GM23338 (cell line): ENCODE measurements around the gene ACTR6. TPM values are rescaled to one million over a fixed set of nuclear protein-coding genes. Genes with fewer than 3 reads are reported as not detected.
A peak's percentile ranks its signal among the peaks of the same experiment; 100 is the strongest.

Experiments used
- ATAC-seq: fragments of 200-7000 bp; cut with Tn5 transposase; 3 replicates; pipeline ENCODE4 v1.9.1; 2020
- DNase-seq: peaks from one replicate; pipeline ENCODE4 v3.0.0-alpha.2; 2015; ENCODE audit warnings: low spot score
- H2AFZ ChIP-seq: fragments of 200-600 bp; sonication (generic); 2 replicates; pipeline ENCODE4 v1.8.0; 2016; ENCODE audit warnings: antibody characterized with exemption, mild to moderate bottlenecking, moderate library complexity
- H3F3A ChIP-seq: fragments of 200-600 bp; sonication (generic); replicated peaks from 2 replicates; pipeline ENCODE4 v1.8.0; 2017; ENCODE audit warnings: antibody characterized with exemption, mixed run types, low read depth
- H3K27ac ChIP-seq: fragments of 200-600 bp; sonication (generic); 2 replicates; pipeline ENCODE4 v1.6.1; 2016; ENCODE audit warnings: low read depth
- H3K27me3 ChIP-seq: fragments of 200-600 bp; sonication (generic); 2 replicates; pipeline ENCODE4 v1.8.0; 2016; ENCODE audit warnings: mild to moderate bottlenecking, mixed run types, moderate library complexity; ENCODE audit not compliant: insufficient read depth
- H3K36me3 ChIP-seq: fragments of 200-600 bp; sonication (generic); 2 replicates; pipeline ENCODE4 v1.8.0; 2016; ENCODE audit warnings: mild to moderate bottlenecking; ENCODE audit not compliant: insufficient read depth
- H3K4me1 ChIP-seq: fragments of 200-600 bp; sonication (generic); 2 replicates; pipeline ENCODE4 v1.8.0; 2016; ENCODE audit warnings: mild to moderate bottlenecking, moderate library complexity; ENCODE audit not compliant: insufficient read depth
- H3K4me2 ChIP-seq: fragments of 200-600 bp; sonication (generic); 2 replicates; pipeline ENCODE4 v1.7.1; 2017; ENCODE audit warnings: mixed run types
- H3K4me3 ChIP-seq: fragments of 200-600 bp; sonication (generic); 2 replicates; pipeline ENCODE4 v1.6.1; 2016; ENCODE audit warnings: mixed run types
- H3K79me2 ChIP-seq: fragments of 200-600 bp; sonication (generic); replicated peaks from 2 replicates; pipeline ENCODE4 v1.8.0; 2017; ENCODE audit warnings: mild to moderate bottlenecking; ENCODE audit not compliant: insufficient read depth
- H3K9me2 ChIP-seq: fragments of 200-600 bp; sonication (generic); 2 replicates; pipeline ENCODE4 v1.8.0; 2017; ENCODE audit not compliant: insufficient read depth
- H4K20me1 ChIP-seq: fragments of 200-600 bp; sonication (generic); replicated peaks from 2 replicates; pipeline ENCODE4 v1.8.0; 2017; ENCODE audit warnings: mild to moderate bottlenecking; ENCODE audit not compliant: insufficient read depth
- H3K27ac Mint-ChIP-seq: 2 replicates; pipeline ENCODE4 v1.8.0; 2020; ENCODE audit warnings: inconsistent platforms, mild to moderate bottlenecking, moderate library complexity, mixed read lengths
- H3K27me3 Mint-ChIP-seq: 3 replicates; pipeline ENCODE4 v1.8.0; 2022; ENCODE audit warnings: low read depth, mild to moderate bottlenecking, moderate library complexity, mixed read lengths, inconsistent platforms; ENCODE audit not compliant: insufficient read depth, poor library complexity
- H3K36me3 Mint-ChIP-seq: 3 replicates; pipeline ENCODE4 v1.8.0; 2021; ENCODE audit warnings: low read depth, mild to moderate bottlenecking, inconsistent platforms, moderate library complexity, mixed read lengths
- H3K4me1 Mint-ChIP-seq: 3 replicates; pipeline ENCODE4 v1.8.0; 2020; ENCODE audit warnings: mild to moderate bottlenecking, inconsistent platforms, mixed read lengths
- H3K4me3 Mint-ChIP-seq: 3 replicates; pipeline ENCODE4 v1.8.0; 2021; ENCODE audit warnings: moderate library complexity, mild to moderate bottlenecking, inconsistent platforms, mixed read lengths
- H3K9me3 Mint-ChIP-seq: 3 replicates; pipeline ENCODE4 v1.8.0; 2020; ENCODE audit warnings: moderate library complexity, mild to moderate bottlenecking, inconsistent platforms, mixed read lengths
- CREB1 ChIP-seq: fragments of 250-450 bp; sonication (Bioruptor Pico); IDR thresholded peaks from 2 replicates; pipeline ENCODE4 v1.5.0; 2020; ENCODE audit warnings: low read depth, mild to moderate bottlenecking, moderate library complexity
- EZH2 ChIP-seq: fragments of 200-600 bp; sonication (generic); IDR thresholded peaks from one replicate; pipeline ENCODE4 v1.8.0; 2017; ENCODE audit warnings: antibody characterized with exemption, mild to moderate bottlenecking, low read depth; ENCODE audit not compliant: unreplicated experiment
- EZH2phosphoT487 ChIP-seq: fragments of 200-600 bp; sonication (generic); IDR thresholded peaks from one replicate; pipeline ENCODE4 v1.8.1; 2018; ENCODE audit warnings: antibody characterized with exemption; ENCODE audit not compliant: unreplicated experiment
- JUNB ChIP-seq: IDR thresholded peaks from one replicate; pipeline ENCODE4 v1.6.1; 2016; ENCODE audit warnings: antibody characterized with exemption; ENCODE audit not compliant: unreplicated experiment
- NANOG ChIP-seq: IDR thresholded peaks from 2 replicates; pipeline ENCODE4 v1.6.1; 2016; ENCODE audit warnings: antibody characterized with exemption, borderline replicate concordance
- POLR2AphosphoS5 ChIP-seq: IDR thresholded peaks from 2 replicates; pipeline ENCODE4 v1.6.1; 2016; ENCODE audit warnings: antibody characterized with exemption, low read depth
- STAT1 ChIP-seq: IDR thresholded peaks from one replicate; pipeline ENCODE4 v1.6.1; 2016; ENCODE audit warnings: antibody characterized with exemption; ENCODE audit not compliant: unreplicated experiment
- ZNF114 ChIP-seq: fragments of 250-450 bp; sonication (Bioruptor Pico); IDR thresholded peaks from 2 replicates; pipeline ENCODE4 v1.5.0; 2020; ENCODE audit warnings: mild to moderate bottlenecking, moderate library complexity
- ZNF331 ChIP-seq: fragments of 250-450 bp; sonication (Bioruptor Pico); IDR thresholded peaks from 2 replicates; pipeline ENCODE4 v1.5.0; 2020; ENCODE audit warnings: low read depth, mild to moderate bottlenecking, moderate library complexity
- polyA plus RNA-seq: library from polyadenylated mRNA; unstranded; fragments of >200 nt; fragmentation: Nextera tagmentation; extraction: Ambion mirVana; gene quantifications from 2 replicates; pipeline ENCODE4 v1.2.1, GENCODE V29; 2016
- total RNA-seq: library from RNA; depleted of rRNA; stranded (reverse); fragments of >200 nt; shearing (Covaris generic); gene quantifications from 2 replicates; pipeline ENCODE4 v1.2.3, GENCODE V29; 2014
- TF ChIP-seq, protein P1 (sequence below): IDR thresholded peaks from 2 replicates; pipeline ENCODE4 v1.6.1; 2016; ENCODE audit warnings: antibody characterized with exemption
- TF ChIP-seq, protein P2 (sequence below), 2 experiments: fragments of 200-600 bp in 1 of 2; sonication (generic) in 1 of 2; conservative IDR thresholded peaks; 2 replicates each; pipeline versions ENCODE4 v1.5.1 to v1.6.1; 2016 to 2017; ENCODE audit warnings: antibody characterized with exemption in 2 of 2, low read depth in 2 of 2, mild to moderate bottlenecking in 2 of 2, moderate library complexity in 1 of 2
- TF ChIP-seq, protein P3 (sequence below): IDR thresholded peaks from one replicate; pipeline ENCODE4 v1.6.1; 2018; ENCODE audit warnings: antibody characterized with exemption; ENCODE audit not compliant: unreplicated experiment
- TF ChIP-seq, protein P4 (sequence below): fragments of 250-450 bp; sonication (Bioruptor Pico); IDR thresholded peaks from 2 replicates; pipeline ENCODE4 v1.5.0; 2020; ENCODE audit warnings: mild to moderate bottlenecking, moderate library complexity

Gene ACTR6
- total and polyA plus RNA-seq, 2 experiments from 2014 or later = 30.1 to 42.5 TPM

DNA sequence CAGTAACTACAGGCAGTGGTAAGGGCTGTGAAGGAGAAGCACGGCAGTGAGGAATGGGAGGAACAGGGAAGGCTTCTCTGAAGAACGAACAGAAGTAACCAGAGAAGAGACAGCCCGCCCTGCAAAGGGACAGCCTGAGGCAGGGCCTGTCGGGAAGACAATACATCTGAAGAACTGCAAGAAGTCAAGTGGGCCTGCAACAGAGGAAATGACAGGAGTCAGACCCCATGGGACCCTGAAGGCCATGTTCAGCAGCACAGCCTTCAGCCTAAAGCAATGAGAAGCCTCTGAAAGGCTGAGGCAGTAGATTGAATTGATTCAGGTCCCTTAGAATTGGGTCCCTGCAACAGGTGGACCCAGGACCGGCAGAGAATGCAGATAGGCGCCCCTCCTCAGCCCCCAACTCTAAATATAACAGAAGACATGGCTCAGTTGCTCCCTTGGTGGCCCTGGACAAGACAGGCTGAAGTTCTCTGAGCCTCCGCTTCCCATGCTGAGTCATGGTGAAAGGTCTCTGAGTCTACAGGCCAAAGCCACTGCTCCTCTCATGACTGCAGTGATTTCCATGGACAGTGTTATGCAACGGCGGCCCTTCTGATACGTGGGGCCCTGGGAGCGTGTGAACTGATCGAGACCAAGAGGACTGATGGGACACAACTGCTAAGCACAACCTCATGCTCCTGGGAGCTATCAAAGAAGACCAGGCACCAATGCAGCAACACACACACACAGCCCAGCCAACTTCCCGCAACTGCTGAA is 10.8 kb upstream of the ACTR6 start:
- no peaks in the 10 kb centered on the region for H3K9me2 ChIP-seq
- peaks cover 2% of the 10 kb centered on the region for H3K27me3 Mint-ChIP-seq
- H3K36me3 Mint-ChIP-seq = peaks cover 30% of the 10 kb centered on the region
- peak overlapping the region; percentile 90 for H3K27ac Mint-ChIP-seq
- H3K4me2 ChIP-seq = no peak overlapping the region
- peaks cover 3% of the 10 kb centered on the region; the same call in 1 of the 2 replicates for H3F3A ChIP-seq
- no peak overlapping the region for H3K4me3 Mint-ChIP-seq
- H3K27ac ChIP-seq = no peak overlapping the region; the same call in 1 of the 2 replicates
- no peak overlapping the region for H3K4me3 ChIP-seq
- no peak overlapping the region for H2AFZ ChIP-seq
- no peaks in the 10 kb centered on the region for H3K36me3 ChIP-seq
- H4K20me1 ChIP-seq = 0 out of 2 replicates have a peak, but pooled peaks cover 3% of the 10 kb centered on the region
- H3K27me3 ChIP-seq = no peaks in the 10 kb centered on the region
- TF ChIP-seq, protein P1, sequence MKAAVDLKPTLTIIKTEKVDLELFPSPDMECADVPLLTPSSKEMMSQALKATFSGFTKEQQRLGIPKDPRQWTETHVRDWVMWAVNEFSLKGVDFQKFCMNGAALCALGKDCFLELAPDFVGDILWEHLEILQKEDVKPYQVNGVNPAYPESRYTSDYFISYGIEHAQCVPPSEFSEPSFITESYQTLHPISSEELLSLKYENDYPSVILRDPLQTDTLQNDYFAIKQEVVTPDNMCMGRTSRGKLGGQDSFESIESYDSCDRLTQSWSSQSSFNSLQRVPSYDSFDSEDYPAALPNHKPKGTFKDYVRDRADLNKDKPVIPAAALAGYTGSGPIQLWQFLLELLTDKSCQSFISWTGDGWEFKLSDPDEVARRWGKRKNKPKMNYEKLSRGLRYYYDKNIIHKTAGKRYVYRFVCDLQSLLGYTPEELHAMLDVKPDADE = no peak
- TF ChIP-seq, protein P2, sequence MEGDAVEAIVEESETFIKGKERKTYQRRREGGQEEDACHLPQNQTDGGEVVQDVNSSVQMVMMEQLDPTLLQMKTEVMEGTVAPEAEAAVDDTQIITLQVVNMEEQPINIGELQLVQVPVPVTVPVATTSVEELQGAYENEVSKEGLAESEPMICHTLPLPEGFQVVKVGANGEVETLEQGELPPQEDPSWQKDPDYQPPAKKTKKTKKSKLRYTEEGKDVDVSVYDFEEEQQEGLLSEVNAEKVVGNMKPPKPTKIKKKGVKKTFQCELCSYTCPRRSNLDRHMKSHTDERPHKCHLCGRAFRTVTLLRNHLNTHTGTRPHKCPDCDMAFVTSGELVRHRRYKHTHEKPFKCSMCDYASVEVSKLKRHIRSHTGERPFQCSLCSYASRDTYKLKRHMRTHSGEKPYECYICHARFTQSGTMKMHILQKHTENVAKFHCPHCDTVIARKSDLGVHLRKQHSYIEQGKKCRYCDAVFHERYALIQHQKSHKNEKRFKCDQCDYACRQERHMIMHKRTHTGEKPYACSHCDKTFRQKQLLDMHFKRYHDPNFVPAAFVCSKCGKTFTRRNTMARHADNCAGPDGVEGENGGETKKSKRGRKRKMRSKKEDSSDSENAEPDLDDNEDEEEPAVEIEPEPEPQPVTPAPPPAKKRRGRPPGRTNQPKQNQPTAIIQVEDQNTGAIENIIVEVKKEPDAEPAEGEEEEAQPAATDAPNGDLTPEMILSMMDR (conservative IDR thresholded peaks at IDR 0.05; ENCODE audit: low read depth in 2 of 2) = no peak
- TF ChIP-seq CREB1 (CRISPR knock-in tag) (no peak), JUNB (no peak), POLR2AphosphoS5 (no peak), EZH2phosphoT487 (no peak), STAT1 (no peak), ZNF331 (no peak), EZH2 (no peak), ZNF114 (CRISPR knock-in tag) (no peak), NANOG (no peak)
- TF ChIP-seq, protein P3, sequence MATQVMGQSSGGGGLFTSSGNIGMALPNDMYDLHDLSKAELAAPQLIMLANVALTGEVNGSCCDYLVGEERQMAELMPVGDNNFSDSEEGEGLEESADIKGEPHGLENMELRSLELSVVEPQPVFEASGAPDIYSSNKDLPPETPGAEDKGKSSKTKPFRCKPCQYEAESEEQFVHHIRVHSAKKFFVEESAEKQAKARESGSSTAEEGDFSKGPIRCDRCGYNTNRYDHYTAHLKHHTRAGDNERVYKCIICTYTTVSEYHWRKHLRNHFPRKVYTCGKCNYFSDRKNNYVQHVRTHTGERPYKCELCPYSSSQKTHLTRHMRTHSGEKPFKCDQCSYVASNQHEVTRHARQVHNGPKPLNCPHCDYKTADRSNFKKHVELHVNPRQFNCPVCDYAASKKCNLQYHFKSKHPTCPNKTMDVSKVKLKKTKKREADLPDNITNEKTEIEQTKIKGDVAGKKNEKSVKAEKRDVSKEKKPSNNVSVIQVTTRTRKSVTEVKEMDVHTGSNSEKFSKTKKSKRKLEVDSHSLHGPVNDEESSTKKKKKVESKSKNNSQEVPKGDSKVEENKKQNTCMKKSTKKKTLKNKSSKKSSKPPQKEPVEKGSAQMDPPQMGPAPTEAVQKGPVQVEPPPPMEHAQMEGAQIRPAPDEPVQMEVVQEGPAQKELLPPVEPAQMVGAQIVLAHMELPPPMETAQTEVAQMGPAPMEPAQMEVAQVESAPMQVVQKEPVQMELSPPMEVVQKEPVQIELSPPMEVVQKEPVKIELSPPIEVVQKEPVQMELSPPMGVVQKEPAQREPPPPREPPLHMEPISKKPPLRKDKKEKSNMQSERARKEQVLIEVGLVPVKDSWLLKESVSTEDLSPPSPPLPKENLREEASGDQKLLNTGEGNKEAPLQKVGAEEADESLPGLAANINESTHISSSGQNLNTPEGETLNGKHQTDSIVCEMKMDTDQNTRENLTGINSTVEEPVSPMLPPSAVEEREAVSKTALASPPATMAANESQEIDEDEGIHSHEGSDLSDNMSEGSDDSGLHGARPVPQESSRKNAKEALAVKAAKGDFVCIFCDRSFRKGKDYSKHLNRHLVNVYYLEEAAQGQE = no peak
- TF ChIP-seq, protein P4, sequence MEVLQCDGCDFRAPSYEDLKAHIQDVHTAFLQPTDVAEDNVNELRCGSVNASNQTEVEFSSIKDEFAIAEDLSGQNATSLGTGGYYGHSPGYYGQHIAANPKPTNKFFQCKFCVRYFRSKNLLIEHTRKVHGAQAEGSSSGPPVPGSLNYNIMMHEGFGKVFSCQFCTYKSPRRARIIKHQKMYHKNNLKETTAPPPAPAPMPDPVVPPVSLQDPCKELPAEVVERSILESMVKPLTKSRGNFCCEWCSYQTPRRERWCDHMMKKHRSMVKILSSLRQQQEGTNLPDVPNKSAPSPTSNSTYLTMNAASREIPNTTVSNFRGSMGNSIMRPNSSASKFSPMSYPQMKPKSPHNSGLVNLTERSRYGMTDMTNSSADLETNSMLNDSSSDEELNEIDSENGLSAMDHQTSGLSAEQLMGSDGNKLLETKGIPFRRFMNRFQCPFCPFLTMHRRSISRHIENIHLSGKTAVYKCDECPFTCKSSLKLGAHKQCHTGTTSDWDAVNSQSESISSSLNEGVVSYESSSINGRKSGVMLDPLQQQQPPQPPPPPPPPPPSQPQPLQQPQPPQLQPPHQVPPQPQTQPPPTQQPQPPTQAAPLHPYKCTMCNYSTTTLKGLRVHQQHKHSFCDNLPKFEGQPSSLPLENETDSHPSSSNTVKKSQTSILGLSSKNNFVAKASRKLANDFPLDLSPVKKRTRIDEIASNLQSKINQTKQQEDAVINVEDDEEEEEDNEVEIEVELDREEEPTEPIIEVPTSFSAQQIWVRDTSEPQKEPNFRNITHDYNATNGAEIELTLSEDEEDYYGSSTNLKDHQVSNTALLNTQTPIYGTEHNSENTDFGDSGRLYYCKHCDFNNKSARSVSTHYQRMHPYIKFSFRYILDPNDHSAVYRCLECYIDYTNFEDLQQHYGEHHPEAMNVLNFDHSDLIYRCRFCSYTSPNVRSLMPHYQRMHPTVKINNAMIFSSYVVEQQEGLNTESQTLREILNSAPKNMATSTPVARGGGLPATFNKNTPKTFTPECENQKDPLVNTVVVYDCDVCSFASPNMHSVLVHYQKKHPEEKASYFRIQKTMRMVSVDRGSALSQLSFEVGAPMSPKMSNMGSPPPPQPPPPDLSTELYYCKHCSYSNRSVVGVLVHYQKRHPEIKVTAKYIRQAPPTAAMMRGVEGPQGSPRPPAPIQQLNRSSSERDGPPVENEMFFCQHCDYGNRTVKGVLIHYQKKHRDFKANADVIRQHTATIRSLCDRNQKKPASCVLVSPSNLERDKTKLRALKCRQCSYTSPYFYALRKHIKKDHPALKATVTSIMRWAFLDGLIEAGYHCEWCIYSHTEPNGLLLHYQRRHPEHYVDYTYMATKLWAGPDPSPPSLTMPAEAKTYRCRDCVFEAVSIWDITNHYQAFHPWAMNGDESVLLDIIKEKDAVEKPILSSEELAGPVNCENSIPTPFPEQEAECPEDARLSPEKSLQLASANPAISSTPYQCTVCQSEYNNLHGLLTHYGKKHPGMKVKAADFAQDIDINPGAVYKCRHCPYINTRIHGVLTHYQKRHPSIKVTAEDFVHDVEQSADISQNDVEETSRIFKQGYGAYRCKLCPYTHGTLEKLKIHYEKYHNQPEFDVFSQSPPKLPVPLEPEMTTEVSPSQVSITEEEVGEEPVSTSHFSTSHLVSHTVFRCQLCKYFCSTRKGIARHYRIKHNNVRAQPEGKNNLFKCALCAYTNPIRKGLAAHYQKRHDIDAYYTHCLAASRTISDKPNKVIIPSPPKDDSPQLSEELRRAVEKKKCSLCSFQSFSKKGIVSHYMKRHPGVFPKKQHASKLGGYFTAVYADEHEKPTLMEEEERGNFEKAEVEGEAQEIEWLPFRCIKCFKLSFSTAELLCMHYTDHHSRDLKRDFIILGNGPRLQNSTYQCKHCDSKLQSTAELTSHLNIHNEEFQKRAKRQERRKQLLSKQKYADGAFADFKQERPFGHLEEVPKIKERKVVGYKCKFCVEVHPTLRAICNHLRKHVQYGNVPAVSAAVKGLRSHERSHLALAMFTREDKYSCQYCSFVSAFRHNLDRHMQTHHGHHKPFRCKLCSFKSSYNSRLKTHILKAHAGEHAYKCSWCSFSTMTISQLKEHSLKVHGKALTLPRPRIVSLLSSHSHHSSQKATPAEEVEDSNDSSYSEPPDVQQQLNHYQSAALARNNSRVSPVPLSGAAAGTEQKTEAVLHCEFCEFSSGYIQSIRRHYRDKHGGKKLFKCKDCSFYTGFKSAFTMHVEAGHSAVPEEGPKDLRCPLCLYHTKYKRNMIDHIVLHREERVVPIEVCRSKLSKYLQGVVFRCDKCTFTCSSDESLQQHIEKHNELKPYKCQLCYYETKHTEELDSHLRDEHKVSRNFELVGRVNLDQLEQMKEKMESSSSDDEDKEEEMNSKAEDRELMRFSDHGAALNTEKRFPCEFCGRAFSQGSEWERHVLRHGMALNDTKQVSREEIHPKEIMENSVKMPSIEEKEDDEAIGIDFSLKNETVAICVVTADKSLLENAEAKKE (CRISPR knock-in tag) = no peak
- H3K4me1 ChIP-seq = no peaks in the 10 kb centered on the region
- H3K9me3 Mint-ChIP-seq = peaks cover 2% of the 10 kb centered on the region; the same call in 1 of the 3 replicates
- DNase-seq (no peak), ATAC-seq (no peak)
- peaks cover 3% of the 10 kb centered on the region; the same call in 1 of the 2 replicates for H3K79me2 ChIP-seq
- H3K4me1 Mint-ChIP-seq = peaks cover 9% of the 10 kb centered on the region; the same call in 1 of the 3 replicates
